ENCODE data around the gene HUNK.
"Not testable (repeated sequence)": the region's sequence is repeated elsewhere in the genome, so short reads cannot be mapped to it uniquely, and the experiment has no call there.

Gene HUNK

GRCh38 chr21:32021319-32021994 lies 148.6 kb downstream of the HUNK start:
- no peak for DNase-seq (ENCODE audit: low read depth)
- TF ChIP-seq CTCF (IDR thresholded peaks at IDR 0.05; ENCODE audit: insufficient read depth, low read depth, low read length, missing control alignments) = no peak
- H3K4me3 ChIP-seq (ENCODE audit: low read depth, low read length) = no peak overlapping the region

- DNase-seq (ENCODE audit: low read depth) = no peak
- TF ChIP-seq CTCF (IDR thresholded peaks at IDR 0.05; ENCODE audit: insufficient read depth, low read depth, low read length, missing control alignments) = no peak
Measured at GRCh38 chr21:32022146-32022545, 149.3 kb downstream of the HUNK start.

GRCh38 chr21:32030146-32030652 lies 157.4 kb downstream of the HUNK start:
- no peak for TF ChIP-seq CTCF (IDR thresholded peaks at IDR 0.05; ENCODE audit: insufficient read depth, low read depth, low read length, missing control alignments)
- H3K4me3 ChIP-seq (ENCODE audit: low read depth, low read length) = no peak overlapping the region
- no peak for DNase-seq (ENCODE audit: low read depth)

More at GRCh38 chr21:32022146-32022545, 149.3 kb downstream of the HUNK start:
- H3K4me3 ChIP-seq (ENCODE audit: low read depth, low read length) = no peak overlapping the region

- H3K4me3 ChIP-seq (ENCODE audit: low read depth, low read length) = no peak overlapping the region
- DNase-seq (ENCODE audit: low read depth) = no peak
- no peak for TF ChIP-seq CTCF (IDR thresholded peaks at IDR 0.05; ENCODE audit: insufficient read depth, low read depth, low read length, missing control alignments)
Measured at GRCh38 chr21:32034850-32035249, 162.0 kb downstream of the HUNK start.

- DNase-seq (ENCODE audit: low read depth) = no peak
- no peak overlapping the region for H3K4me3 ChIP-seq (ENCODE audit: low read depth, low read length)
- TF ChIP-seq CTCF (IDR thresholded peaks at IDR 0.05; ENCODE audit: insufficient read depth, low read depth, low read length, missing control alignments) = no peak
Measured at GRCh38 chr21:32035617-32036016, 162.8 kb downstream of the HUNK start.

- DNase-seq (ENCODE audit: low read depth) = no peak
- no peak for TF ChIP-seq CTCF (IDR thresholded peaks at IDR 0.05; ENCODE audit: insufficient read depth, low read depth, low read length, missing control alignments)
- no peak overlapping the region for H3K4me3 ChIP-seq (ENCODE audit: low read depth, low read length)
Measured at GRCh38 chr21:32036756-32037155, 163.9 kb downstream of the HUNK start.

- not testable (repeated sequence) for DNase-seq (ENCODE audit: low read depth); H3K4me3 ChIP-seq (ENCODE audit: low read depth, low read length)
Measured at GRCh38 chr21:32038751-32039150, 165.9 kb downstream of the HUNK start.

Measured in GM12865 (cell line).